Stimulated activated CD8-positive, alpha-beta memory T cell treated with anti-CD3 and anti-CD28 coated beads, Interleukin-15, amount 100 ng/mL, for 24 hours (primary cell): Measurements from ENCODE around the gene CST3.
"Not testable (repeated sequence)": the region's sequence is repeated elsewhere in the genome, so short reads cannot be mapped to it uniquely, and the experiment has no call there.

Source experiments
- DNase-seq: peaks from one replicate; pipeline ENCODE4 v3.0.0-alpha.2; 2020; ENCODE audit warnings: low read depth

Gene CST3, protein sequence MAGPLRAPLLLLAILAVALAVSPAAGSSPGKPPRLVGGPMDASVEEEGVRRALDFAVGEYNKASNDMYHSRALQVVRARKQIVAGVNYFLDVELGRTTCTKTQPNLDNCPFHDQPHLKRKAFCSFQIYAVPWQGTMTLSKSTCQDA

DNA sequence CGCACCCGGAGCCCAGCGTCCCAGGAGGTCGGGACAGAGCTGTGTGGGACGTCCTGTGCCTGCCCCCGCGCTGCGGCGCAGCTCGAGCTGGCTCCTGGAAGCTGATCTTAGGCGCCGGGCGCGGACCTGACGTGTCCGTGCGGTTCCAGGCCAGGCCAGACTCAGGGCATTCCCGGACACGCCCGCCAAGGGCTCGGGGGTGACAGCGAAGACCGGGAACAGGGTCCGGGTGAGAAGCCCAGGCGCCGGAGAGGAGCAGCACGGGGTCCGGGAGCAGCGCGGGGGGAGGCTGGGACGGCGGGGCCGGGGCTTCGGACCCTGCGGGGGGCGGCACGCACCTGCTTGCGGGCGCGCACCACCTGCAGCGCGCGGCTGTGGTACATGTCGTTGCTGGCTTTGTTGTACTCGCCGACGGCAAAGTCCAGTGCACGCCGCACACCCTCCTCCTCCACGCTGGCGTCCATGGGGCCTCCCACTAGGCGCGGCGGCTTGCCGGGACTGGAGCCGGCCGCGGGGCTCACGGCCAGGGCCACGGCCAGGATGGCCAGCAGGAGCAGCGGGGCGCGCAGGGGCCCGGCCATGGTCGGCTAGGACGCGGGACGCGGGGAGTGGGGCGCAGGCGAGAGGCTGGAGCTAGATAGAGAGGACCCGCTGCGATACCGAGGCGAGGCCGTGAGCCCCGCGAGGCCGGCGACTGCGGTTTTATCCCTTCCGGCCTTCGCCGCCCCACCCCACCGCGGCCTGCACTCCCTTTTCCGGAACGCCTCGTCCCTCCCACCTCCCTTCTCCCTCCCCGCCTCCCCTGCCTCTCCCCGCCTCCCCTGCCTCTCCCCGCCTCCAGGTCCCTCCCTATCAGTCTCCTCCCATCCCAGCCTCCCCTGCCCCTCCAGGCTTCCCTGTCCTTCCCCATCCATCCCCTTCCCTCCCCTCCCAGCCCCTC, at the start of gene CST3:
TSS of gene CST3 (minus strand) at position 674 of the 940 bp plus-strand sequence. CDS start at position 581, 93 bp downstream.
- no peak for DNase-seq

DNA sequence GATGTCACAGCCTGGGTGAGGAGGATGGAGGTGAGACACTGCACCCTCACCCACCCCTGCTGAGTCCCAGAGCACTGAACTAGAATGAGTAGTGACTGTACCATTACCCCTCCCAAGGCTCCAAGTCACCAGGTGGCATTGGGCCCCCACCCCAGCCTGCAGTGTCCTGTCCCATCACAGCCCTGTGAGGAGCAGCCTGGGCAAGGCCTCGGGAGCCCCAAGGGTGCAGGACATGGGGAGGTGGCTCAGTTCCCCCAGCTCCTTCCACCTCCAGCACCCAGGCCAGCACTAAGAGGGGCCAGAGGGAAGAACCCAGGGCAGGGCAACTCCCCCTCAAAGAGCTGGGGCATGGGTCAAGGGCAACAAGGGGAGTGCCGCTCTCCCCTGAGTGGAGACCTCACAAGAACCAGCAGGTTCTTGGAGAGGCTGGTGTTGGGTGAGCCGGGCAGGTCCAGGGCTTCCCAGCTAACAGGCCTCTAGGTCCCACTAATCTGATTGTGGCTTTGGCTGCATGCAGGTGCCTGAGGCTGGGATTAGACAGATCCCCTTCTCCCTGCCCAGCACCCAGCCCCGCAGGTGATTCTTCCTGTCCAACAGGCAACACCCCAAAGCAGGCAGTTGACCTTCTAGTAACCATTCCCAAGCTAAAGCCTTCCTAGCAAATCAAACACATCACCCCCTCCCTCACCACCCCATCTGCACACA, 48.4 kb upstream of the CST3 start:
- DNase-seq = no peak

DNA sequence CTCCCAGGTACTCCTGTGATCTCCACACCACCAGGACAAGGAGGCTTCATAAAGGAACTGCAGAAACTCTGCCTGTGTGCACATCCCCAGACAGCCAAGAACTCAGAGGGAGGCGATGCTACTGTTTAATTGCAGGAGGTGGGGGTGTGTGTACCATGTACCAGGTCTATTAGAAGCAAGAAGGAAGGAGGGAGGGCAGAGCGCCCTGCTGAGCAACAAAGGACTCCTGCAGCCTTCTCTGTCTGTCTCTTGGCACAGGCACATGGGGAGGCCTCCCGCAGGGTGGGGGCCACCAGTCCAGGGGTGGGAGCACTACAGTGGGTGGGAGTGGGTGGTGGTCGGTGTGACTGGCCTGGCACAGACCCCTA, 47.8 kb upstream of the CST3 start:
- DNase-seq = not testable (repeated sequence)

DNA sequence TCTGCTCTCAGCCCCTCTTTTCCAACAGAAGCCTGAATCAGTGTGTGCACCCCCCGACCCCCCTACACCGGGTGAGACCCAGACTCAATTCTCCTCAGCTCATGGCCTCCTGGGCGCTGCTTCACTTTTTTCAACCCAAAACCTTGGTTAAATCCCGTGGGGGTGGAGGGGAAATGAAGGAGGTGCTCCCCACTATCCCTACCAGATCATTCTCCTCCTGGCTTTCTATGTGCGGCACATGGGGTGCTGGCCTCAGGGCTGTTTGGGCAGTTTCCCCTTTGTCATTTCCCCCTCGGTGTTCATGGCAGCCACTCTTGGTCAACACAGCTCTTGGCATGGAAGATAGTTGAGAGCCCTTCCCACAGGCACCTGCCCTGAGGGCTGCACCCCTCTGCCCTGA, 46.5 kb upstream of the CST3 start:
- no peak for DNase-seq

DNA sequence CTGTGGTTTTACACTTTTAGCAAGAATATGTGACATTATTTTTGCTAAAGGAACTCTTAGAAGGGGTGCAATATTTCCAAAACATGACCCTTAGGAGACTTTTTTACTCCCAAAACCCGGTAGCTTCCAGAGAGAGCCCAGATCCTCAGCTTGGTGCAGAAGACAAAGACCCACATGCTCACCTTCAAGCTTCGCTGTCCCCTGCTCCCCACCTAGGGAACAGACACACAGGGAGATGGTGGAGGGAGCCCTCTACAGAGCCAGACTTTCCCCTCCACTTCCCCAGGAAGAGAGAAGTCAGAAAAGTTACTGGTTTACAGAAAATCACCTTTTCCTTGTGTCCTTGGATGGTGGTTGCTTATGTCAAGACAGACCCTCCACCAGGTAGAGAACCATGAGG, 46.1 kb upstream of the CST3 start:
- DNase-seq = no peak

DNA sequence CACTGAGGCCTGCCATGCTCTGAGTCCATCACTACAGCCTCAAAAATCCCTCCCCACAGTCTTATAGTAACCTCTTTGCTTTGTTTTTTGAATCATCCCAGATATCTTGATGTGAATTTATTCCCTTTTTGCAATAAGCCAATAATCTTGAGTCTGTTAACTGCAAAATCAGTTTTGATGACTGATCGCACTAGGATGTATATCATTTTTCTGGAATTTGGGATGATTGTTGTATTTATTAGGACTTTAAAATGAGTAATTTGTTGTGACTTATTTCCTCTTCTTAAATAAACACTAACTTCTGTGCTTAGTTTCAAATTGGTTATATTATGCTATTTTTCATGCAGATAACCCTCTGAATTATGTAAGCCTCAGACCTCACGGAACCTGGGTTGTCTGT, 45.5 kb upstream of the CST3 start:
- DNase-seq = no peak

DNA sequence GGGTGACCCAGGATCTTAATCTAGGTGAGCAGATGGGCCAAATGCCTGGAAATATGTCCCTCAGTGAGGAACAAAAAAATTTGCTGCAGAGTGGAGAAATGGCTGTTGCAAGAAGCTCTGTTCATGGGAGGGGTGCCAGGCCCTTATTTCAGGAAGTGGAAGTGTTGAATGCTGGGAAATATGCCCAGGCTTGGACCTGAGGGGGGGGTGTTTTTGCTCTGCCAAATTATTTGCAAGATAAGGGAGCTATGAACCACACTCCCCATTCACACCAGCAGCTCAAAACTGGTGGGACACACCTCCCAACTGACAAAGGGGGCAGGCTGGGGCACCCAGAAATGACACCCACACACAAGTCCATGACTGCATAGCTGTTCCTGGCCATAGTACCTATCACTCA, 42.4 kb upstream of the CST3 start:
- DNase-seq = no peak

DNA sequence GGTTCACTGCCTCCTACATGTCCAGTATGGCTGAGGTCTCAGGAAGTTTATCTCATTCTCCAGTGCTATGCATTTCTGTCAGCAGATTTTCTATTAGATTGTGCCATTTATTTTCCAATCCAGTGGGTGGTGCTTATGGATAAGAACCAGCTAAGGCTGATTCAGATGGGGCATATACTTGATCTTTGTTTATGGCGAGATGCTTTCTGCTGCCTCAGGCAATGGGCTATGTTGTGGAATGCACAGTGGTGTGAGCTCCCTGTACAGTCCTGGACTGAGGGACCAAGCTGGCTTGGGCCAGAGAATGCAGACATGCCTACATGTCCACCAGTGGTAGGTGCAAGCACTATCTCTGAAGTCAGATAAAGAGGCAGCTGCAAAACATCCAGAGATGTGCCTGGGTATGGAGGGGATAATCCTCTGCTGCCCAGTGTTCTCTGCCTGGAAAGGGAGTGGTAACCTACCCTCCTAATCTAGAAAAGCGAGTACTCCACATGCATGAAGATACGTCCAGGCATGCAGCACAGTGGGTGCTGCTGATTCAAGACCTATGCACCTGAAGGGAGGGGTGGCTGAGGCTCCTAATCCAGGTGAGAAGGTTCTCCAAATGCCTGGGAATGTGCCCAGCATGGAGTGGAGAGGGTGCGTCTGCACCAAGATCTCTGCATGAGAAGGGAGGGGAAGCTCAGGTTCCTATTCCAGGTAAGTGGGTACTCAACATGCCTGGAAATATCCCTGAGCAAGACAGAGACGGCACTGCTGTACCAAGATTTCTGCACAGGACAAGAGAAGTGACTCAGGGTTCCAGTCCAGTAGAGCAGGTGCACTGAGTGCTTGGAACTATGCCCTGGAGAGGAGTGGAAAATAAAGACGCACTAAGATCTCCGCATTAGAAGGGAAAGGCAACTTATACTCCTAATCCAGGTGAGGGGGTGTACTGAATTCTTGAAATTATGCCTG, 41.7 kb upstream of the CST3 start:
- no peak for DNase-seq

DNA sequence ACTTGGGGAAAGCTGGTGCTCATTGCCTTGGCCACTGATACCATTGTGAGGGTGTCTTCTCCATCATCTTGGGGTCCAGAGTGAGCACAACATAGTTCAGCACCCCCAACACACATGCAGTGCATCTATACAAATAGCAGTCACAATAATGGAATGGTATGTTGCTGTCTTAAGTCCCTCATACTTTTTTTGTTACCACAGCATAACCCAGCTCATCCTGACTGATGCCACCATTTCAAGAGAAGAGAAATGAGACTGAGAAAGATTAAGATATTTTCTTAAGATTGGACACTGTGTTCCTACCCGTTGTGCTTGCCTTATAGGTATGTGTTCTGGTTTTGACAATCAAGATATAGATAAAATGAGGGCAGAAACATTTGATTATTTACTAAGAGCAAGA, 35.5 kb upstream of the CST3 start:
- no peak for DNase-seq

DNA sequence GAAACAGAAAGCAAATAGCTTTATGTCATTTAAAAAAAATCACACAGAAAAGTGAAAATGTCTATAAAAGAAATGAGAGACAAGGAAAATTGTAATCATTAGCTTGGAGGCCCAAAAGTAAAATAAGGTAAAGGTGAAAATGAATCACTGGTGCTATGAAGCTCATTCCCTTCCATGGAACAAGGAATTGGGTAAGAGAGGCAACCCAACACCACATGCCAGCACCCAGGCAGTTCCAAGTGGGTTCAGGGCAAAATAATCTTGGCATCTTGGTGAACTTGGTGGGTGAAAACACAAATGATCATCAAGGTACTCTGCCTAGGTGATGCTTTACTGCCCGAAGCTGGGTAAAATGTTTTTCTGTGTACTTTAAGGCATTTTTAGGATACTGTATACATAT, 34.4 kb upstream of the CST3 start:
- DNase-seq = no peak

DNA sequence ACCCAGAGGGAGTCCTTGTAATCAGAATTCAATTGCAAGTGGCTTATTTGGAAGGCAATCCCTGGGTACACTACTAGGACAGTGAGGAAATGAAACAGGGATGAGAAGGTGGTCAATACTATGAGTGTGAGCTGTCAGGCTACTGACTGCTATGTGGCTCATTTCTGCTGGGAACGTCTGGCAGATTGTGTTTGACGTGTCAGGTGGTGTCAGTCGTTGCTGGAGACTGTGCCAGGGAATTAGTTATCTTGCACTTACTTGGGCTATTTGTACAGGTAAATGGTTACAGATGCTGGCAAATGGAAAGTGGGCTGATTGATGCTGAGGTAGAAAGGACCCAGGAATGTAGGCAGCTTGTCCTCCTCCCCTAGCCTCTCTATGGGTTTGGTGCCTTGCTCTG, 33.7 kb upstream of the CST3 start:
- DNase-seq = no peak

DNA sequence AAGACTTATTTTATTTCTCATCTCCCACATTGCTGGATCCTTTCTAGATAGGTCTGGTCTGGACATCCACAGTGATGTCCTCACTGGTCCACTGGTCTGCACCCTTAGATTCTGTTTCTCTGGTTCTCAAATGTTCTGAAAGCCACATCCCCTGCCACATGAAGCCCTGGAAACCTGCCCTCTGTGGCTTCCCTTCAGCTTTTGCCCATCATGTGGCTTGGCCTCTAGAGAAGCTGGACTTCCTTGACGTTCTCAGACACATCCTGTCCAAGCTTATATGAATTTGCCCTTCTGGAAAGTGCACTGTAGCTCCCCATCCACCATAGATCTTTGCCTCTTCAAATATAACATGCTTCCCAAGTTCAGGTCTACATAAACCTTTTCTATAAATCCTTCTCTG, 32.6 kb upstream of the CST3 start:
- no peak for DNase-seq

DNA sequence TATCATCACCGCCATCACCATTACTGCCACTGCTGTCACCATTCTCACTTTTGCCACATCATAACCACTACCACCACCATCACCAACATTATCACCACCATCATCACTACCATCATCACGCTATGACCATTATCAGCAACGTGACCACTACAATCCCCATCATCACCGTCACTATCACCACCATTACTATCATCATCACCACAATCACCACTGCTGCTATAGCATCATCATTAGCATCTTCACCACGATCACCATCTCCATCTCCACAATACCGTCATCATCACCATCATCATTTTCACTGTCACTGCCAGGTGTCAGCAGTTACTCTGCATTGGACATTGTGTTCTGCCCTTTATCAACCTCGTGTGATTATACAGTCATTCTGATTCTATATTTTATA, 32.1 kb upstream of the CST3 start:
- DNase-seq = no peak

DNA sequence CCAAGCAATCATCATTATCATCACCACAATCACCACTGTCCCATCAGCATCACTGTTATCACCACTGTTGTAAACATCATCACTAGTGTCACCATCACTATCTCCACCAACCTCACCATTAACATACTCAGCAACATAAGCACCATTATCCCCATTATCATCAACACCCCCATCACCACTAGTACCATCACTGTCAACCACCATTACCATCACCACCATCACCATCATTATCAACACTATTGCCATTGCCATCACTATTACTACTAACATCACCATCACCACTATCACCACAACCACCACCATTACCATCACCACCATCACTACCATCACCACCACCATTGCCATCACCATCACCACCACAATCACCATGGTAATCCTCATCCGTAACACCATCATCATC, 31.6 kb upstream of the CST3 start:
- DNase-seq = no peak

DNA sequence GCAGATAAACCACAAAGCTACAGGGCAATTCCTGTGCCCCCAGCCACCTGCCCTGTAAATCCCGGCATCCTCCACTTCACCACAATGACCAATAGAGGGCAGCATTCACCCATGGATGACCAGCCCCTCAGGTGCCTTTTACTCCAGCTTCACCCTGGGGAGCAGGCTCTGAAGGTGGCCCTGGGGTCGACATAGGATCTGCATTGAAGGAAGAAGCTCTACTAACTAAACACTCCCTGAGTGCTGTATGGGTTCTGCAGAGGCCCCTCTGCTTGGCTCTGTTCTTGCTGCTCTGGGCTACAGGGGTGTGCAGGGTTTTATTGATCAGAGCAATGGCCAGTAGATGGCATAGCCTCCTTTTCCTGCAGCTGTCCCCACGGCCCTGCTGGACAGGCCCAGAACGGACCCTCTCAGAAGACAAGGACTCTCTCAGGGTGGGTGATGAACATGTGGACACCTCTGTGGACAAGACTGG, 30.8 kb upstream of the CST3 start:
- DNase-seq = no peak

DNA sequence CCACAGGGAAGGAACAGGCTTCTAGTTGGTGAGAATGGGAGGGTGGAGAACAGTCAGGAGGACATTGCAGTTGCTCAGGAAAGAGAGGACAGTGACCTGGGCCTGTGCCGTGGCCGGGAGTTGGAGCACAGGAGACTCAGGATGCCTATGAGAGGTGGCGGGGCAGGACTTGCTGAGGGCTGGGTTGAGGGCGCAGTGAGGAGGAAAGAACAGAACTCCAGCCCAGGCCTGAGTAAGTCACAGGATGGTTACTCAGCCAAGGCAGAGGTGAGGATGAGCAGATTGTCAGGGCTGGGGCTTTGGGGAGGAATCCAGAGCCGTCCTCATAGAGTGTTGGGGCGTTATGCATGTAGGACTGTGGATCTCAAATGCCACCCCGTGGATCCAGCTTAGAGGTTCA, 29.9 kb upstream of the CST3 start:
- DNase-seq = no peak

DNA sequence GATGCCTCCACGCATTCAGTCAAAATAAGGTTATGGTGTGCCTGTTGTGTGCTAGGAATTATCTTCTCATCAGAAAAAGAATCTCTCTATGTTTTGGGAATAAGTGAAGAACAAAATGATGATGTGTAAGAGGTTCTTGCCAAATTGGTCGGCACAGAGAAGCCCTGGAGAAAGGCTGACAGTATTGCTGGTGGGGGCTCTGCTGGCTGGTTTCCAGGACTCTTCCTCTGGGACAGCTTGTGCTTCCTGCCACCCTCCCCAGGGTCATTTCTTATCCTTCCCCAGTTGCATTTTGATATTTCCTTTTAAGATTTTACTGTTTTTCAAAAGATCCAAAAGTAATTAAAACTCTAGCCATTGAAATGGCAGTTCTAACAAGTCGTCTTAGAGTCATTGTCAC, 28.9 kb upstream of the CST3 start:
- DNase-seq = no peak

DNA sequence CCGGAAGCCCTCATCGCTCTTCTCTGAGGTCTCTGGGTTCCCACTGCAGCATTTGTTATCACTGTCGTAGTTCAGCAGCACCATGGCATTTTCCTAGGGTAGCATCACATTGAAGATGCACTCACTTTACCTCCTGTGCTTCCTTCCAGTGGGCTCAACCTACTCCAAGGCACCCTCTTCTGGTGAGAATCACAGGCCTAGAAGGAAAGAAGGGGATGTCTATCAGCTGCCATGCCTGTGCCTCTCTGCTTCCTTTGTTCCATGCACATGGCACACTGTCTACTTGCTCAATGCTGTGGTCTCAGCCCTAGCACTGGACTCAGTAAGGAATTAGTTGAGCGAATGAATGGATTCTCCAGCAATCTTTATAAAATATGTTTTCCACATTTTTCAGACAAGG, 28.4 kb upstream of the CST3 start:
- no peak for DNase-seq

DNA sequence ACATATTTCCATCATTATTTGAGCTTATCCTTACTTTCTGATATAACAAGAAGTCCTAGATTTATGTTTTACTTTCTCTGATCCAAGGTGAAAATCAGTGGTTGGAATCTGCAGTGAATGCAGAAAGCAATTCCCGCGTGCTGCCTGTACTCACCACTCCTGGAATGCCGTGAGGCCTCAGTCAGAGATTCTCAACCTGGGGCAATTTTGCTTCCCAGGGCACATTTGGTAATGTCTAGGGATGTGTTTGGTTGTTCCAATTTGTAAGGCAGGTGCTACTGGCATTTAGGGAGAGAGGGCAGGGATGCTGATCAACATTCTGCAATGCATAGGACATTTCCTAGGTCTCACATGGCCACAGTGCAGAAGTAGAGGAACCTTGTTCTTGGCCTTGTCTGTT, 27.2 kb upstream of the CST3 start:
- no peak for DNase-seq

DNA sequence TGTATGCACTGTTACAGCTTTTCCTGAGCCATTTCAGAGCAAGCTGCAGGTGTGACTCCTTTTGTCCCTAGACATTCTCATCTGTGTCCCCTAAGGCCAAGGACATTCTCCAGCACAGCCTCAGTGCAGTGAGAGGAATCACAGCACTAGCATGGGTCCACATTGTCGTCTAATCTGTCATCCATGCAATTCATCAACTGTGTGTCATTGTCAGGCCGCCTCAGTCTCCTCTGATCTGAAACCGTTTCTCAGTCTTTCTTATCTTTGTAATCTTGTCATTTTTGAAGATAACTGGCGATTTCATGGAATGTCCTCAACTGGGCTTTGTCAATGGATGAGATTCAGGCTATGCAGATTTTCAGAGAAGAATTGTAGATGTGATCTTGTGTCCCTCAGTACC, 26.3 kb upstream of the CST3 start:
- DNase-seq = not testable (repeated sequence)

DNA sequence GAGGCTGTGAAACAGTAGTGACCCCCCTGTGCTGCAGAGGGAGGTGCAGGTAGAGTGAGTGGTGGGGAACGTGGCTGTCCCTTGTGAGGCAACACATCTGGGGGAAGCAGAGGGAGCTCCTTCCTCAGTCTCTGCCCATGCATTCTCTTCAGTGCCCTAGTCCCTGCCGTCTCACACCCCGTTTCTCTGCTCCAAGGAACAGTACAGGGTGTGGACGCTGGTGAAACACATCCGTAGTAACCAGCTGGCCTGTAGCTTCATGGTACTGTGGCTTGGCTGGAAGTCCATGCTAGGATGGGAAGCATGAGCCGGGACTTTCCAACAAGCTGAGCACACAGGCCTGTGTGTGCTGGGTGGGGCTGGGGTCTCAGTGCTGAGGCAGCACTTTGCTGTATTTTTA, 25.4 kb upstream of the CST3 start:
- no peak for DNase-seq

DNA sequence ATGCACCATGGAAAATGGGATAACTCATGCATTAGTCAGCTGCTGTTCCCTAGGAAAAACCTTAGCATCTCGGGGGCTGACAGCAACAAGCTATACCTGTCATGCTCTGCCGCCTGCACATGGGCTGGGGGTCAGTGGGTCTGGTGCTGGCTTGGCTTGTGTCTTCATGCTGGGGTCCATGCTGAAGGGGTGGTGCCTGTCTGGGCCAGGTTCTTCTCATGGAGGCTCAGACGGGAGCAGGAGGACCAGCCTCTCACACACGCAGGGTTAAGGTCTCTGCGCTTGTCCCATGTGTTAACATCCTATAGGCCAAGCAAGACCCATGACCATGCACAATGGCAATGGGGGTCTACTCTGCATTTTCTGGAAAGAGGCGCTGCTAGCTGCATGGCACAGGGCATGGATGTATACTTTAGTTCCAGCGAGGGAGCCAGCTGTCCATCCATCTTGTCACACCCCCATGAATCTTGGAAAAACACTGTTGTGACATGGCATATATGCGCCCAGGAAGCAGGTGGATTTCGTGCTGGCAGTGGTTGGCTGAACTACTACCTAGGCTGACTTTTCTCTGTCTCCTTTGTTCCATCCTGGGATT, 24.6 kb upstream of the CST3 start:
- no peak for DNase-seq
